ENCODE measurements around the gene OTOGL.

OTOGL gene

GRCh38 chr12:80099259-80099658 lies at the start of gene OTOGL:
TSS of gene OTOGL (plus strand) at chr12:80099537. CDS start at chr12:80209432, 109,895 bp downstream.
- no peak for DNase-seq (ENCODE audit: extremely low read depth in 1 of 2, low read depth in 1 of 2)

- DNase-seq (ENCODE audit: extremely low read depth in 1 of 2, low read depth in 1 of 2): no peak
Observed at GRCh38 chr12:80050236-80050635, 49.1 kb upstream of the OTOGL start.

- DNase-seq (ENCODE audit: extremely low read depth in 1 of 2, low read depth in 1 of 2): no peak
Observed at GRCh38 chr12:80053051-80053790, 46.1 kb upstream of the OTOGL start.

GRCh38 chr12:80056232-80056631 lies 43.1 kb upstream of the OTOGL start:
- no peak for DNase-seq (ENCODE audit: extremely low read depth in 1 of 2, low read depth in 1 of 2)

GRCh38 chr12:80056845-80057244 lies 42.5 kb upstream of the OTOGL start:
- no peak for DNase-seq (ENCODE audit: extremely low read depth in 1 of 2, low read depth in 1 of 2)

- no peak for DNase-seq (ENCODE audit: extremely low read depth in 1 of 2, low read depth in 1 of 2)
Observed at GRCh38 chr12:80058586-80058985, 40.8 kb upstream of the OTOGL start.

- no peak for DNase-seq (ENCODE audit: extremely low read depth in 1 of 2, low read depth in 1 of 2)
Observed at GRCh38 chr12:80059102-80059501, 40.2 kb upstream of the OTOGL start.

- no peak for DNase-seq (ENCODE audit: extremely low read depth in 1 of 2, low read depth in 1 of 2)
Observed at GRCh38 chr12:80059875-80060274, 39.5 kb upstream of the OTOGL start.

- DNase-seq (ENCODE audit: extremely low read depth in 1 of 2, low read depth in 1 of 2): no peak
Observed at GRCh38 chr12:80064269-80064668, 35.1 kb upstream of the OTOGL start.

GRCh38 chr12:80064951-80065350 lies 34.4 kb upstream of the OTOGL start:
- DNase-seq (ENCODE audit: extremely low read depth in 1 of 2, low read depth in 1 of 2): no peak

- DNase-seq (ENCODE audit: extremely low read depth in 1 of 2, low read depth in 1 of 2): no peak
Observed at GRCh38 chr12:80068173-80068572, 31.2 kb upstream of the OTOGL start.

- DNase-seq (ENCODE audit: extremely low read depth in 1 of 2, low read depth in 1 of 2): peak; percentile 1 to 39
Observed at GRCh38 chr12:80083892-80084614, 15.3 kb upstream of the OTOGL start.

GRCh38 chr12:80086025-80086424 lies 13.3 kb upstream of the OTOGL start:
- DNase-seq (ENCODE audit: extremely low read depth in 1 of 2, low read depth in 1 of 2): no peak

GRCh38 chr12:80087486-80088213 lies 11.7 kb upstream of the OTOGL start:
- DNase-seq (ENCODE audit: extremely low read depth in 1 of 2, low read depth in 1 of 2): no peak

- no peak for DNase-seq (ENCODE audit: extremely low read depth in 1 of 2, low read depth in 1 of 2)
Observed at GRCh38 chr12:80100591-80100990, 1.3 kb downstream of the OTOGL start.

- no peak for DNase-seq (ENCODE audit: extremely low read depth in 1 of 2, low read depth in 1 of 2)
Observed at GRCh38 chr12:80101126-80101525, 1.8 kb downstream of the OTOGL start.

- no peak for DNase-seq (ENCODE audit: extremely low read depth in 1 of 2, low read depth in 1 of 2)
Observed at GRCh38 chr12:80107221-80107620, 7.9 kb downstream of the OTOGL start.

GRCh38 chr12:80116735-80117134 lies 17.4 kb downstream of the OTOGL start:
- no peak for DNase-seq (ENCODE audit: extremely low read depth in 1 of 2, low read depth in 1 of 2)

GRCh38 chr12:80118565-80119324 lies 19.4 kb downstream of the OTOGL start:
- no peak for DNase-seq (ENCODE audit: extremely low read depth in 1 of 2, low read depth in 1 of 2)

- DNase-seq (ENCODE audit: extremely low read depth in 1 of 2, low read depth in 1 of 2): no peak
Observed at GRCh38 chr12:80120994-80121393, 21.7 kb downstream of the OTOGL start.

- DNase-seq (ENCODE audit: extremely low read depth in 1 of 2, low read depth in 1 of 2): no peak
Observed at GRCh38 chr12:80121661-80122060, 22.3 kb downstream of the OTOGL start.
